Ramos (cell line): ENCODE data around the gene CTDP1.

Source experiments
- in situ Hi-C: fragments of 300-500 bp; cut with MboI; formaldehyde crosslinking; loops from one replicate; pipeline ENCODE4 v1.14.3; 2022; ENCODE audit warnings: low sequenced_read_pairs; ENCODE audit not compliant: unreplicated experiment

The CTDP1 gene

DNA sequence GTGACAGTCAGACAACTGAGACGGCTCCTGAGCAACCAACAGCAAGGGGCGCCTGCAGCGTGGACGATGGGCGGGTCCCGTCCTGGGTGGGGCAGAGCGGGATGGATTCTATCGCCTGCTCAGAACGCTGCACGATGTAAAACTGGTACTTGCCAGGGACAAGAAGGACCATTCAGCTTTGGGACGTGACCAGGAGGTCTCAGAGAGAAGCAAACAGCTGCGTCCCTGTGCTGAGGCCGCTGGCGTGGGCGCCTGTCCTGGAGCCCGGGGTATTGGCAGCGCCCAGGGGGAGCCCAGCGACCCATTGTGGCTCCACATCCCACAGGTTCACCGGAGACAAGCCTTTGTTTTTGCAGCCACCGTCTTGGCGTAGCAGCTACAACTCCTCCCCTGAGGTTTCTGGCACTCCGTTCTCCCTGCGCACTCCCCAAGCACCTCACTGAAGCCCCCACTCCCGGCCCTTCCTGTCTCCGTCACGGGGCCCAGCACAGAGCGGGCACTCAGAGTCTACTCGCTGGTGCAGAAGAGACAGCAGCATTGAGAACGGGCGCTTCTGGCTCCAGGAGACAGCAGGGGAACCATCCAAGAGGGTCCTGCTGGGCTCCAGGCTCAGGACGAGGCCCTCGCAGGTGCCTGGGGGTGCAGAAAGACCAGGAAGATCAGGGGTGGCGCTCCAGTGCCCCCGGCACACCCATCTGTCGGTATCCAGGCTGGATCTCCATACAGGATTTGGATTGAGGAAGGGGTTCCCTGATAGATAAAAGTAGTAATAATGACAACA lies 96.0 kb downstream of the CTDP1 start:
- in situ Hi-C loops = no loop called here

DNA sequence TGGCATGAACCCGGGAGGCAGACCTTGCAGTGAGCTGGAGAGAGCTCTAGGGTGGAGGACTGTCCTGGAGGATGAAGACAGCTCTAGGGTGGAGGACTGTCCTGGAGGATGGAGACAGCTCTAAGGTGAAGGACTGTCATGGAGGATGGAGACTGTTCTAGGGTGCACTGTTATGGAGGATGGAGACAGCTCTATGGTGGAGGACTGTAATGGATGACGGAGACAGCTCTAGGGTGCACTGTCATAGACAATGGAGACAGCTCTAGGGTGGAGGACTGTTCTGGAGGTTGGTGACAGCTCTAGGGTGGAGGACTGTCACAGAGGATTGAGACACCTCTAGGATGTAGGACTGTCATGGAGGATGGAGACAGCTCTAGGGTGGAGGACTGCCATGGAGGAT lies 97.1 kb downstream of the CTDP1 start:
- in situ Hi-C loops = no loop called here

DNA sequence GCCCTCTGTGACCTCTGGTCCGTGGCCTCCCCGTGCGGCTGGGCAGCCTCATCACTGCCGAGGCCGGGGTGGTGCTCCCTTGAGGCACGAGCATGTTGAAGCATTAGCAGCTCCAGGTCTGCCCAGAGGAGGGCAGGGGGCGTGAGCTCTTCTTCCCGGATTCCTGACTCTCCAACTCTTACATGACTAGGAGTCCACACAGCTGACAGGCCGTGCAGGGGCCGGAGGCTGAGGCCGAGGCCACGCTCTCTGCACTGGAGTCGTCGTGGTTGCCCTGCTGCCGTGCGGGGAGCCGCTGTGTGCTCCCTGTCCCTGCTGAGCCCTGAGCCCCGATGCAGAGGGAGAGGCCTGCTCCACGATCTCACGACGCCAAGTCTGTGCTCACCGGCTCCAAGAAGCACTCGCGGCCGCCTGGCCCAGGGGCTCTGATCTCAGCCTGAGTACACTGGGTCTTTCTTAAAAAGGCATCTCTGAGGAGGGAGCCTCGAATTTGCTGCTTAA lies 98.7 kb downstream of the CTDP1 start:
- in situ Hi-C loops = no loop called here

DNA sequence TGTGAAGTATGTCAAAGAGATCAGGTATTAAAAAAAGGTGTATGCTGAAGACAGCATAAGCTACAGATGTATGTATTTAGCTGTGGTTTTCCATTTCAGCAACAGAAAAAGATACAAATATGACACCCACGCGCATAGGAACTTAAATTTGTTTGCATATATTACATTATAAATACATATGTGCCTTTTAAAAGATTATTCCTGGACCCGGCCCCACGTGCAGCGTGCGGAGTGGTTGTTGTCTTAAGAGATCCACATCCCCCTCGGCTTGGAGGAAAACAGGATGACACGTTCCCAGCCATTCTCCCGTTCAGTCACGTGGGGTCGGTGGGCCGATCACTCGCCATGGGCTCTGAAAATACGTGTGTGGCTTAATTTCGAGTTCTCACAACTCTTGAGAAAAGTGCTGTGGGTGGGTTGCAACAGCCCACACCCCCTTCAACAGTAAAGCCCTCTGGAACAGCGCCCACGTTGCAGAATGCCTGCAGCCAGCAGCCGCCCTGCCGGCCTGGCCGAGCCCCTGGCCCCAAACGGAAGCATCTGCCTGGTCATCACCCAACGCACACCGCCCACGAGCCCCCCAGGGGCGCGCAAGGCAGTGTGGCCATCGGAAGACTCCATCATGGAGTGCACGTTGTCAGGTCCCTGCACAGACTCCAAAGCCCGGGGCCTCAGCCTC lies 99.6 kb downstream of the CTDP1 start:
- in situ Hi-C loops = no loop called here

DNA sequence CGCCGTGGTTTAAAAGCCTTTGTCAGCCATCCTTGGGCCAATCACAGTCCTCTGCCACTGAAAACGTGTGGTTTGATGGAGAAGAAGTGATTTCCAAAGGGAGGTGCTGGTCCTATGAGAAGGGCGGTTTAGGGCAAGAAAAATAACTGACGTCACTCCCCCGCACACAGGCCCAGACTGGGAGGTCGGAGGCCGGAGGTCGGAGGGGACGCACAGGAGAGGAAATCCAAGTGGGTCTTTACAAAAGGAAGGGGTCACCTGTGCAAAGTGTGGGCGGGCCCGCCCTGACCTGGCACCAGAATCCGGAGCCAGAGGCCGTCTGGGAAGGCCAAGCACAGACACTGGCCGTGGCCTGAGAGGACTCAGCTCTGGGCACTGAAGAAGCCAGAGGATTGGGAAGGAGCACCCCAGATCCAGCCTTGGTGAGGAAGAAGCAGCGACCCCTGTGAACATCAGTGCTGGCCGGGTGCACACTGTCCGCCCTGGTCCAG lies 100.1 kb downstream of the CTDP1 start:
- in situ Hi-C loops = no loop called here

DNA sequence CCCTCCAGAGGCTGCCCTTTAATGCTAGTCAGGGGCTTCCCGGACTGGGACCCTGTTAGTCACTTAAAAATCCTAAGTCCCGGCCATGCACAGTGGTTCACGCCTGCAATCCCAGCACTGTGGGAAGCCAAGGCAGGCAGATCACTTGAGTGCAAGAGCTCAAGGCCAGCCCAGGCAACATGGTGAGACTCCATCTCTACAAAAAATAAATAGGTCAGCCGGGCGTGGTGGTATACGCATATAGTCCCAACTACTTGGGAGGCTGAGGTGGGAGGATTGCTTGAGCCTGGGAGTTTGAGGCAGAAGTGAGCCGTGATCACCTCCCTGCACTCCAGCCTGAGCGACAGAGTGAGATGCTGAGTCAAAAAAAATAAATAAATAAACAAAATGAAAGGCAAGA lies 100.9 kb downstream of the CTDP1 start:
- in situ Hi-C loops = no loop called here

DNA sequence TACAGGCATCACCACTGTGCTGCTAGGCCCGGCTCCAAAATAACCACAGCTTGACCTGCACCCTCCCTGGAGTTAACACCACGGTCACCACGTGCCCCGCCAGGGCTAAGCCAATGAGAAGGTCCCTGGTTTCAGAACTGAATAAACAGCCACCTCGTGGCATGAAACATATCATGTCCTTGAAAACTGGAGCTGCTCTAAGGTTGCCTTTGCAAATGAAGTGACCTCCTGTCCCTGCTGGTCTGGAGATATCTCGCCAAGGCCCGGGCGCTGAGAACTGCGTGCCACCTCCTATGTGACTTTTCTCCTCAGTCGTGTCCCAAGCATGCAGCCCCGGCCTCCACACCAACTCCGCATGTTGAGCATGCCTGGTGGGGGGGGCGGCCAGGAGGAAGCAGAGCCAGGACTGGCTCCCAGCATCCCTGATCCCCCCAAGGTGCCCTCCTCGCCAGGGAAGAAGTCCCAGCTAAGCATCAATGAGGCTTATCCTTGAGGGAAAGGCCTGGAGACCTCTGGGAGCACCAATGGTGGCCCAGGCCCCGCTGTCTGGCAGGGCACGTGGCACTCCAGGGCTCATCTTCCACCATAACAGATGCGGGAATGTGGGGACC lies 101.8 kb downstream of the CTDP1 start:
- in situ Hi-C loops = no loop called here

DNA sequence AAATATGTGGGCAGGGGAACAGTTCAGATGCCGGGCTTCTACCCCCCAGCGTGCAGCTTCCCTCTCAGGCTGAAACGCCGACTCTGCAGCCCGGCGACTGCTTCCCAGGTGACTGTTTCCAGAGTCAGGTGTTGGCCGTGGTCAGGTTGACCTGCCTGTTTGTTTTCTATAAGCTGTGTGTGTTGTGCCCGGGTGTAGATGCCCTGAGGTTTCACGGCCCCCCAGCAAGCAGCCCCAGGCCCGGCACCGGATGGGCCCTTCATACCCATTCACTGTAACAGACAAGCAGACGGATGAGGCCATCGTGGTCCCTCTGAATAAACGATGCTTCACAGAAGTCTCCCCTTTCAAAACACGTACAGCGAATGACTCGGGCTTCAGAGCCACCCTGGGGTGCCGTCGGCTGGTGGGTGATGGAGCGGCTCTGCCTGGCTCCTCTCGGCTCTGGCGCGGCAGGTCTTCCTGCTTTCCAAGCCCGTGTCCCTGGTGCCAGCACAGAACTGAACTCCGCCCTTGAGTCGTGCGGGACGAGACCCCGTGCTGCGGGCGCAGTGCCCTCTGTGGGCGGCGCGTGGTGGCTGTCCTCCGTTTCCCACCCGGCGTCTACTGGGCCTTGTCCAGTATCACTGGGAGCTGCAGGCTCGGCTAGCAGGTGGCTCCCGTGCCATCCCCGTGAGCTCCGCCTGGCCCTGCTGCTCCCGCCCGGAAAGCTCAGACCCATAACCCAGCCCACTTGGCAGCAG lies 103.1 kb downstream of the CTDP1 start:
- in situ Hi-C loops = no loop called here

DNA sequence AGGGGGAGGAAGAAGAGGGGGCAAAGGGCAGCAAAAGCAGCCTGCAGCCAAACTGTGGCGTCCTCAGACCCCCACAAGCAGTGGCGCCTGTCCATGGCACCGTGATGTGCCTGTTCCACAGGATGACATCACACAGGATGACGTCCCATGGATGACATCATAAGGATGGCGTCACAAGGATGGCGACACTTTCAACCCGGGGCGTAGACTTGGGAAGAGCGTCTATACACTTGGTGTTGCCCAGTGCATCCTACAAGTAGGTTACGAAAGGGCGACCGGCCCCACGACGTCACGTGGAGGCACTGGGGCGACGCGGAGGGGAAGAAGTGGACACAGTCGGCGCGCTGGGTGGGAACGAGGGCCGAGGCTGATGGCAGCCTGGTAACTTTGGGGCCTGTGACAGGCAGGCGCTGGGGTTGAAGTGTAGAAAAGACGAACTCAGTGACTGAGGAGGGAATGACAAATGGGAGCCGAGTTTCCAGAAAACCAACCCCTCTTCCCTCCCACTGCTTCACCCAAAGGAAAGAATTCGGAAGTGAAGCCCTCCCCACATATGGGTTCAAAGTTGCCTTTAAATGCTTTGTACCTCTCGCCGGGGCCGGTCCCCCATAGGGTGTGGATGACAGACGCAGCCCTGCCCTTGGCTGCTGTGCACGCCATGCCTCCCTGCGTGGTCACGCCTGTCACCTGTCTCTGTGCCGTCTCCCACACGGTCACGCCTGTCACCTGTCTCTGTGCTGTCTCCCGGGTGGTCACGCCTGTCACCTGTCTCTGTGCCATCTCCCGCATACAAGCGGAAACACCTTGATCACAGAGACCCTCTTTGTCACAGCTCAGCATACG lies 104.7 kb downstream of the CTDP1 start:
- in situ Hi-C loops = no loop called here

DNA sequence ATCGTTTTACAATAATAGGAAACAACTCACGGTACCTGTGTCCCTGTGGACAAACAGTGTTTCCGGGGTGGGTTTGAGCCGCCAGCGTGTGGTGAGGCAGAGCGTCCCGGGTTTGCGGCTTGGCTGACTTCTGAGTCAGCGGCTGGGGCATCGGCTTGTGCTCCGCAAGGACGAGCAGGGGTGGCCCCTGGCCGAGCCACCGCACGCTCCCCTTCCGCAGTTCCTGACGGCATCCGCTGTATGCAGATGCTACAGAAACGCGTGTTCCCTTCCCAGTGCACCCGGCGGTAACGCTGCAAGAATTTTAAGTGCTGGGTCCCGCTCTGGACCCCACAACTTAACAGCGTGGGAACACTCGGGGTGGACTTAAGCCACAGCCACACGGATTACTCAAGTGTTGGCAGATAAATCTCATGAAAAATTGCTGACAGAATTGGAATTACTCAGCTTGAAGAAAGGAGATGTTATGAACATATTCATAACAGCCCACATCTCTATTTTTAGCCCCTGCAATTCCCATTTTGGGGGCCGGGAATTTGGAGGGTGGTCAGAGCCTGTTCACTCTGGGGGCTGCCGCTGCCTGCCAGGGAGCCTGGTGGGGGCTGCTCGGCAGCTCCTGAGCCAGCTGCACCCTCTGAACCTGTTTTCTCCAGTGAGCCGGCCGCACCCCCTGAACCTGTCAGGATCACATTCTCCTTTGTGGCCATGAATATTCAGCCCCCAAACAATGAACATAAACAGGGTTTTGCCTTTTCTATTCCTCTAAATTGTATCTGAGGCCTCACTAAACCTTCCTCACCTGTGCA lies 105.6 kb downstream of the CTDP1 start:
- in situ Hi-C loops = no loop called here

DNA sequence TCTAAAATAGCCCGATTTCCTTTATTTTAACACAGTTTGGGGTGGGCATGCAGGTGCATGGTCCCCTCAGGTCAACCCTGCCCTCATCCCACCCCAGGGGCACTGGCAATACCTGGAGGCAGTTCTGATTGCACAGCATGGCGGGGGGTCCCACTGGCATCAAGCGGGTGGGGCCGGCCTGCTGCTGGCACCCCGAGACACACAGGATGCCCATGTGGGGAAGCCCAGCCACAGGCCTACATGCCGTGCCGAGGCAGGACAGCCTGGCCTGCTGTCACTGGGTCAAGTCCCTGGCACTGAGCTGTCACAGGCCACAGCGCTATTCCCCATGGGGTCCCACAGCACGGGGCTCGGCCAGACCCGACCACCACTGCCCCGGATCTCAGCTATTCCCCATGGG lies 106.2 kb downstream of the CTDP1 start:
- in situ Hi-C loops = no loop called here

DNA sequence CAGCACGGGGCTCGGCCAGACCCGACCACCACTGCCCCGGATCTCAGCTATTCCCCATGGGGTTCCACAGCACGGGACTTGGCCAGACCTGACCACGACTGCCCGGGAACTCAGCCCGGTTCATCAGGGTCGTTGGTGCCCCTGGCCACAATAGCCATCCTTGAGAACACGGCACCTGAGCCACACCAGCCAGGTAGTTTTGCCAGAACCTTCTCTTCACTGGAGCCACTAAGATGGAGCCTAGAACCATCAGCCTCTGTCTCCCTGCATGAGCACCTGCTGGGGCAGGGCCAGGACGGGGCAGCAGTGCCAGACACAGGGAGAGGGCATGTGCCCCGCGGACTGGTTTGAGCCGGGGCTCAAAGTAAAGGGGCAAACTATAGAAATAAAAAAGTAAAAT lies 106.7 kb downstream of the CTDP1 start:
- in situ Hi-C loops = no loop called here

DNA sequence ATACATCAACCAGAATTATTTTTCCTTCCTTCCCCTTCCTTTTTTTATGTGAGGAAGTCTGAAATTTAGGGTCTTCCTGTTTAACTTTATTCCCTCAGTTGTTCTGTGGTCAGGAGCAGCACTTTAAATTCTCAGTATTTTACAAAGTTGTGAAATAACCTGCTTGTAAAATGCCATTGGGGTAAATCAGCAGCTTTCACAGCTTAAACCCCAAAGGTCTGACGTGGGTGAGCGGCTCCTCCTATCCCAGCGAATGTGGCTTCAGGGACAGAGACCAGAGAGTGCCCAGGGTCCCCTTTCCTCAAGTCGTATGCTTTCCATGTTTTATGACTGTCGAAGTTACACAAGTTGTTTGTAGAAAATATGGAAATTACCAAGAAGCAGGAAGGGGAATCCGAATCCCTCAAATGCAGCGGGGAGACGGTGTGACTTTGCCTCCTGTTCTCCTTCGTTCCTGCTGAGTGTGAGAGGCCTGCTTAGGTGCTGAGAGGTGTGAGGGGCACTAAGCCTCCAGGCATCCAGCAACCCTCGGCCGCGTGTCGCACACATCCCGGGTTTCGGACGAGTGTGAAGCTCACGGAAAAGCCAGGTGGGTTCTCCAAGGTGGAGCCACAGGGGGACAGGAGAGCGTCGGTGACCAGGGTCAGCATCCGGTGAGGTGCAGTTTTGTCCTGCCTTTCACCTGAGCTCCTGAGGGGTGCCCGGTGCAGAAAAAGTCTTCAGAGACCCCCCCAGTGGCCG lies 107.4 kb downstream of the CTDP1 start:
- in situ Hi-C loops = no loop called here

DNA sequence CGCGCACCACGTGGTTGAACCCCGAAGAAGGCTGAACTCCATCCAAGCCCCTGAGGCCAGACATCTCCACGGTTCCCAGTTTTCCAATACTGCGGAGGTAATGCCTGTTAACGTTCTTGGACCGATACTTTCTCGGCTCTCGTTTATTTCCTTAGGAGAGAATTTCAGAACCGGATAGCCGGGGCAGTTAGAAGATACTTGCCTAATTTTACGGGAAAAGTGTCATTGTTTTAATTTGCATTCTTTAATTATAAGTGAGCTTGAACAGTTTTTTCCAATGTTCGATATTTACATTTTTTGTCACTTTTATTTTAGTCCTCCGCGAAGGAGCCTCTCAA lies 107.9 kb downstream of the CTDP1 start:
- in situ Hi-C loops = no loop called here

DNA sequence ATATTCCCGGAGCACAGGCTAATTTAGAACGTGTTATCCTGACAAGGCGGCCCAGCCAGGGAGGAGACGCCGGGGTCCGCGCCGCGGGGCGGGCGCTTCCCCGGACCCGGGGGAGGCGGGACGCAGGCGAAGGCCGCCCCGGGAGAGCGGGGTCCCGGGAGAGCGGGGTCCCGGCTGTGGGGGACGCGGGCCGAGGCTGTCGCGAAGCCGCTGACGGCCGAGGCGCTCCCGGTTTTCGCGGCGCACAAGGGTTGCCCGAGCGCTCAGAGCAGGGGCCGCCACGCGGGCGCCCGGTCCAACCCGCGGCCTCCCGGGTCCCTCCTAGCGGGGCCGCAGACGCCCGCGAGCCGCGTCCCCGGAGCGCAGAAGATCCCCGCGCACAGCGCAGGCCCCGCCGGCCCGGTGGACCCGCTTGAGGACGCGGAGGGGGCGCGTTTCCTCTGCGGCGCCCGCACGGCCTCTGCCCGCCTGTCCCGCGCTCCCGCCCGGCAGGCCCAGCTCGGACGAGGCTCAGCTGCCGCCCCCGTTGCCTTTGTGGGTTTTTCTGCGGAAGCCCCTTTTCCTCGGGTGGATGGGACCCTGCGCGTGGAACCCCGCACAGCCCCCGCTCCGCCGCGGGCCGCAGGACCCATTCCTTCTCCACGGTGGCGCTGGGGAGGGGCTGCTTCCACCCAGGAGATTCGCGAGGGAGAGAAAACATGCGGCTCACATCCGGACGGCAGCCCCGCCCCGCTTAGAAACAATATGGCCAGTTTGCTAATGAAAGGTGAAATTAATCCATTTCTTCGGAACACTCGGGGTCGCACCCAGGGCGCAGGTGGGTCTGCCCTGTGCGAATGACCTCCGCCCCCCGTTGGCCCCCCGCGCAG lies 108.5 kb downstream of the CTDP1 start:
- in situ Hi-C loops = no loop called here

DNA sequence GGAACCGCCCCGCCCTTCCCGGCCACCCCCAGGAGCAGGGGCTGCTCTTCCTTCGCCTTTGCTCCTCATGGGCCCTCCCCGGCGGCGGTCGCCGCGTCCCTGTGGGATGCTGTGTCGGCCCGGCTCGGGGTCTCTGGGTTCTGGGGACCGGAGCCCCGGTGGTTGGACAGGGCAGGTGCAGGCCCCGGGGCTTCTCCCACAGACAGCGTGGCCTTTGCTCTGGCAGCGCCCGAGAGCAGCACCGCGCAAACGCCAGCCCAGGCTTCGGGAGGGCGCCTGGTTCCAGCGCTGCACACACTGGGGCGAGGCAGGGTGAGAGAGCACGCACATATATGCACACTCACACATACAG lies 109.1 kb downstream of the CTDP1 start:
- in situ Hi-C loops = no loop called here

DNA sequence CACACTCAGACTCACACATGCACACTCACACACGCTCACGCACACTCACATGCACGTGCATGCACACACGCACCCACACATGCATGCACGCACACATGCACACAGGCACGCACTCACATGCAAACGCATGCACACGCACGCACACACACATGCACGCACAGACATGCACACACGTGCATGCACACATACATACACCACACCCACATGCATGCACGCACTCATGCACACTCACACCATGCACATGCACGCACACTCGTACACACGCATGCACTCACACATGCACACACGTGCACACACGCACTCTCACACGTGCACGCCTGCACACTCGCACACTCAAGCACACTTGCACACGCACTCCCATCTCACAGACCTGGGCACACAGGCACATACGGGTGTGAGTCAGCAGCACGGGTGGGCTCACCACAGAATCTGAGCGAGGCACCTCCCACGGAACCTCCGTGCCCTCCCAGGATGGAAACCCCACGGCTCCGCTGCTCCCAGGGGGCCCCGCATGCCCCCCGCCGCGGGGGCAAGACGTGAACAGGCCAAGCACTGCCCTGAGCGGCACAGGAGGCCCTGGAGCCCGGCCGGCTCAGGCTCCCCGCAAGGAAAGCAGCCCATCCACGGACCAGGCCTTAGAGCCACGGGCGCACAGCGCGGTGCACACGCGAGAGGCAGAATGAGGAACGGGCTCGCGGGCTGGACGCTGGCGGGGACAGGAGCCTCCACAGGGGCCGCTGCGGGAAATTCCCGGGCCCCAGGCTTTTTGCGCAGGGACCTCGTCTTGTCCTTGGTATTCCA lies 109.7 kb downstream of the CTDP1 start:
- in situ Hi-C loops = no loop called here
